H9 (cell line): ENCODE data around the gene NKIRAS1. TPM values are rescaled to one million over a fixed set of nuclear protein-coding genes. Genes with fewer than 3 reads are reported as not detected.
"Not testable (repeated sequence)": the region's sequence is repeated elsewhere in the genome, so short reads cannot be mapped to it uniquely, and the experiment has no call there.

Source experiments
- DNase-seq: peaks from one replicate; pipeline ENCODE4 v3.0.0-alpha.2; 2017
- H2AFZ ChIP-seq: one replicate; pipeline ENCODE4 v1.6.1; 2013; ENCODE audit warnings: mild to moderate bottlenecking, low read length, control low read depth, moderate library complexity
- H2AK5ac ChIP-seq: 2 replicates; pipeline ENCODE4 v1.6.1; 2013; ENCODE audit warnings: low read length, control low read depth, mixed read lengths; ENCODE audit not compliant: insufficient read length
- H2BK120ac ChIP-seq: one replicate; pipeline ENCODE4 v1.6.1; 2013; ENCODE audit warnings: low read depth, mild to moderate bottlenecking, low read length, control low read depth, inconsistent platforms; ENCODE audit not compliant: poor library complexity, severe bottlenecking
- H2BK12ac ChIP-seq: 2 replicates; pipeline ENCODE4 v1.6.1; 2013; ENCODE audit warnings: low read length, control low read depth, mixed read lengths, low read depth; ENCODE audit not compliant: insufficient read length
- H2BK15ac ChIP-seq: 2 replicates; pipeline ENCODE4 v1.6.1; 2013; ENCODE audit warnings: low read depth, low read length, control low read depth
- H2BK20ac ChIP-seq: one replicate; pipeline ENCODE4 v1.6.1; 2013; ENCODE audit warnings: low read depth, mild to moderate bottlenecking, low read length, control low read depth, inconsistent platforms; ENCODE audit not compliant: poor library complexity, severe bottlenecking
- H2BK5ac ChIP-seq: 2 replicates; pipeline ENCODE4 v1.6.1; 2013; ENCODE audit warnings: low read length, control low read depth, mixed read lengths; ENCODE audit not compliant: insufficient read length
- H3K14ac ChIP-seq: 2 replicates; pipeline ENCODE4 v1.6.1; 2013; ENCODE audit warnings: low read length, control low read depth; ENCODE audit not compliant: insufficient read depth
- H3K18ac ChIP-seq: 2 replicates; pipeline ENCODE4 v1.6.1; 2013; ENCODE audit warnings: low read depth, mild to moderate bottlenecking, mixed read lengths, low read length, control low read depth; ENCODE audit not compliant: insufficient read length
- H3K23ac ChIP-seq: 2 replicates; pipeline ENCODE4 v1.6.1; 2013; ENCODE audit warnings: low read length, control low read depth, mixed read lengths, low read depth; ENCODE audit not compliant: insufficient read length
- H3K23me2 ChIP-seq: 2 replicates; pipeline ENCODE4 v1.6.1; 2013; ENCODE audit warnings: low read depth, mild to moderate bottlenecking, mixed read lengths, low read length, control low read depth; ENCODE audit not compliant: insufficient read length, poor library complexity, severe bottlenecking
- H3K27ac ChIP-seq: 2 replicates; pipeline ENCODE4 v1.5.1; 2013; ENCODE audit warnings: low read length, control low read depth, mixed read lengths, low read depth; ENCODE audit not compliant: insufficient read length
- H3K27me3 ChIP-seq: 2 replicates; pipeline ENCODE4 v1.6.1; 2013; ENCODE audit warnings: low read length, control low read depth, inconsistent platforms; ENCODE audit not compliant: insufficient read depth
- H3K4ac ChIP-seq: 2 replicates; pipeline ENCODE4 v1.6.1; 2013; ENCODE audit warnings: low read depth, mild to moderate bottlenecking, control low read depth, inconsistent platforms, low read length, moderate library complexity
- H3K4me1 ChIP-seq: 2 replicates; pipeline ENCODE4 v1.6.1; 2013; ENCODE audit warnings: low read length, control low read depth, inconsistent platforms; ENCODE audit not compliant: insufficient read depth
- H3K4me2 ChIP-seq: 2 replicates; pipeline ENCODE4 v1.6.1; 2013; ENCODE audit warnings: low read length, control low read depth, mixed read lengths; ENCODE audit not compliant: insufficient read length, insufficient read depth
- H3K56ac ChIP-seq: 2 replicates; pipeline ENCODE4 v1.6.1; 2013; ENCODE audit warnings: low read depth, mild to moderate bottlenecking, mixed read lengths, low read length, control low read depth; ENCODE audit not compliant: insufficient read length
- H3K79me1 ChIP-seq: 2 replicates; pipeline ENCODE4 v1.6.1; 2013; ENCODE audit warnings: low read depth, mild to moderate bottlenecking, moderate library complexity, low read length, control low read depth, inconsistent platforms; ENCODE audit not compliant: insufficient read depth, poor library complexity, severe bottlenecking
- H3K79me2 ChIP-seq: 2 replicates; pipeline ENCODE4 v1.6.1; 2013; ENCODE audit warnings: low read length, control low read depth, inconsistent platforms; ENCODE audit not compliant: insufficient read depth
- H3K9ac ChIP-seq: 2 replicates; pipeline ENCODE4 v1.6.1; 2013; ENCODE audit warnings: low read length, control low read depth, mixed read lengths; ENCODE audit not compliant: insufficient read length; ENCODE audit errors: extremely low read depth
- H3K9me3 ChIP-seq: one replicate; pipeline ENCODE4 v1.6.1; 2013; ENCODE audit warnings: low read depth, low read length, inconsistent platforms; ENCODE audit not compliant: control insufficient read depth
- H3T11ph ChIP-seq: one replicate; pipeline ENCODE4 v1.6.1; 2013; ENCODE audit warnings: mild to moderate bottlenecking, low read length, control low read depth, inconsistent platforms
- H4K20me1 ChIP-seq: one replicate; pipeline ENCODE4 v1.6.1; 2013; ENCODE audit not compliant: control insufficient read depth, insufficient read length, insufficient read depth
- H4K5ac ChIP-seq: 2 replicates; pipeline ENCODE4 v1.6.1; 2013; ENCODE audit warnings: low read depth, mild to moderate bottlenecking, mixed read lengths, low read length, control low read depth; ENCODE audit not compliant: insufficient read length
- H4K8ac ChIP-seq: replicated peaks from 2 replicates; pipeline ENCODE4 v1.6.1; 2013; ENCODE audit warnings: low read length, control low read depth, mixed read lengths, low read depth; ENCODE audit not compliant: insufficient read length
- H4K91ac ChIP-seq: 2 replicates; pipeline ENCODE4 v1.6.1; 2013; ENCODE audit warnings: low read depth, mild to moderate bottlenecking, moderate library complexity, mixed read lengths, low read length, control low read depth; ENCODE audit not compliant: insufficient read length
- H3K27ac Mint-ChIP-seq, 3 experiments: 2 replicates in 2 of 3; 3 replicates in 1 of 3; pipeline ENCODE4 v1.8.0; 2020 to 2021; ENCODE audit warnings: mixed read lengths in 3 of 3, mild to moderate bottlenecking in 1 of 3, moderate library complexity in 1 of 3
- H3K27me3 Mint-ChIP-seq: 2 replicates; pipeline ENCODE4 v1.8.0; 2021; ENCODE audit warnings: low read depth, mild to moderate bottlenecking, moderate library complexity, mixed read lengths
- H3K36me3 Mint-ChIP-seq, 3 experiments: 2 replicates in 2 of 3; 3 replicates in 1 of 3; pipeline ENCODE4 v1.8.0; 2020 to 2021; ENCODE audit warnings: low read depth in 3 of 3, mixed read lengths in 3 of 3; ENCODE audit not compliant: insufficient read depth in 1 of 3
- H3K4me1 Mint-ChIP-seq, 2 experiments: 2 replicates each; pipeline ENCODE4 v1.8.0; 2020; ENCODE audit warnings: mixed read lengths in 2 of 2
- H3K4me3 Mint-ChIP-seq, 2 experiments: 2 replicates in 1 of 2; 3 replicates in 1 of 2; pipeline ENCODE4 v1.8.0; 2020 to 2021; ENCODE audit warnings: mild to moderate bottlenecking in 2 of 2, mixed read lengths in 2 of 2, moderate library complexity in 1 of 2
- H3K9me3 Mint-ChIP-seq, 2 experiments: 2 replicates in 1 of 2; 3 replicates in 1 of 2; pipeline ENCODE4 v1.8.0; 2020; ENCODE audit warnings: mild to moderate bottlenecking in 2 of 2, mixed read lengths in 2 of 2, moderate library complexity in 1 of 2
- WGBS: extraction: QIAGEN DNeasy Blood & Tissue Kit; methylation state at CpG from one replicate; pipeline ENCODE4 v1.1.7; 2013; ENCODE audit warnings: missing lambda C conversion rate, low lambda C conversion rate, mixed read lengths; ENCODE audit not compliant: insufficient read length; ENCODE audit errors: extremely low coverage; 5-methylcytosine and 5-hydroxymethylcytosine counted together
- total RNA-seq: library from RNA; stranded (reverse); gene quantifications from 2 replicates; pipeline ENCODE4 v1.2.1, GENCODE V29; 2021

The NKIRAS1 gene
- total RNA-seq, 1 experiment from 2014 or later = 6.1 TPM

DNA sequence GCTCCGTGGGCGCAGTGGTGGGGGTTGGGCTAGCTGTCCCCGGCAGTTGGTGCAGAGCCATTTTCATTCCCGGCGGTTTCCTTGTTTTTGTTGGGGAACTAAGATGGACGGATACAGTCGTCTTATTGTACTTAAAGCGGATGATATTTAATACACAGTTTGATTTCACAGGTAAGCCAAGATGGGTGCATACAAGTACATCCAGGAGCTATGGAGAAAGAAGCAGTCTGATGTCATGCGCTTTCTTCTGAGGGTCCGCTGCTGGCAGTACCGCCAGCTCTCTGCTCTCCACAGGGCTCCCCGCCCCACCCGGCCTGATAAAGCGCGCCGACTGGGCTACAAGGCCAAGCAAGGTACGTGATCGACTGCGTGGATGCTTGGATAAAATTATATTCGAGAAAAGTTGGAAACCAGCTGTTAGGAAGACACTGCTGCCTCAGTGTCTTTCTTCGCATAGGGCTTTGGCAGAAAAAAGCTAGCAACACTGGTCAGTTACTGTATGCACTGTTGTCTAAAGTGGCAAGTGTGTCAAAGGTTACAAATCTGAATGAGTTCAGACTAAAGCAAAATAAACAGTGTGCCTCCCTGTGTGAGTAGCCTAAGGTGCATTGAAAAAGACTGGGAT, 1.0 kb upstream of the NKIRAS1 start:
- Histone ChIP-seq H3K9ac (peak overlapping the region; percentile 99), H3K18ac (peak overlapping the region; percentile 94), H4K91ac (peak overlapping the region; percentile 48), H3K23me2 (peaks cover 10% of the 10 kb centered on the region), H3K56ac (peak overlapping the region; percentile 47), H3K79me2 (peaks cover 15% of the 10 kb centered on the region; the same call in 1 of the 2 replicates), H3K14ac (peak overlapping the region; percentile 98), H3K4me2 (peak overlapping the region; percentile 91), H4K5ac (peak overlapping the region; percentile 96), H4K8ac (peak overlapping the region; percentile 46)
- H2BK120ac ChIP-seq, H3K27me3 ChIP-seq, H3K9me3 ChIP-seq, H2BK5ac ChIP-seq, H2AFZ ChIP-seq, DNase-seq, H4K20me1 ChIP-seq, H3K79me1 ChIP-seq, H3T11ph ChIP-seq, H2BK12ac ChIP-seq, H3K4ac ChIP-seq, H3K27ac ChIP-seq, H2BK20ac ChIP-seq, H2BK15ac ChIP-seq, H2AK5ac ChIP-seq, H3K23ac ChIP-seq, H3K27me3 Mint-ChIP-seq, H3K4me1 ChIP-seq, H3K9me3 Mint-ChIP-seq: not testable (repeated sequence)
- Mint-ChIP-seq H3K36me3 (peaks cover 31 to 48% (median 39%) of the 10 kb centered on the region in 3 experiments), H3K4me3 (peak overlapping the region; percentile 99), H3K27ac (peak overlapping the region; percentile 99), H3K4me1 (peaks cover 33 to 37% of the 10 kb centered on the region in 2 experiments)
- no CpG with 5 or more reads among the region's 21 CpGs for WGBS
